Esophagus squamous epithelium (tissue), 4 donors: ENCODE data around the gene CACNG4.

Experiments
- CTCF ChIP-seq, 6 experiments: fragments of 450-650 bp in 4 of 6; fragments of 200-600 bp in 2 of 6; sonication (generic) in 2 of 6; IDR thresholded peaks; one replicate each; pipeline ENCODE4 v1.5.1; 2016 to 2019; ENCODE audit warnings: antibody characterized with exemption in 6 of 6, mild to moderate bottlenecking in 4 of 6, moderate library complexity in 4 of 6
- POLR2A ChIP-seq, 4 donors: fragments of 450-650 bp; IDR thresholded peaks; one replicate each; pipeline ENCODE4 v1.6.1; 2017; ENCODE audit warnings: antibody characterized with exemption in 4 of 4, mild to moderate bottlenecking in 4 of 4, moderate library complexity in 3 of 4

DNA sequence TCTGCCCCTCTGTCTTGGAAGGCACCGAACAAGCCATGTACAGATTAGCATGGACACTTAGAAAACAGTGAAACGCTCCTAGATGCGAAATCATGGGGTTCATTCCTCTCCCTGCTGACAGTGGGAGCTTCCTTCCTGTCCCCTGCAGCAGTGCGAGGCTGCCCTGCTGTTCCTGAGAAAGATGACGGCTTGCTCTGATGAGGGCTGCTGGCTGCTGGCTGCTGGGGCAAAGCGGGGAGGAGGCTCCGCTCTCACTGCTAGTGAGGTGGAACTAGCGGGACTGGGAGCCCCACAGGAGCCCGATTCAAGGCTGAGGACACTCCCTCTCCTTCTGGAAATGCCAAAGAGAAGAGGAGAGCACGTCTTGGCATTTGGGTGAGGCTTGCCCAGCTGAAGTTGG, 25.9 kb upstream of the CACNG4 start:
- TF ChIP-seq CTCF (IDR thresholded peaks at IDR 0.05) (no peak), POLR2A (IDR thresholded peaks at IDR 0.05) (no peak)
